Neuronal stem cell (in vitro differentiated cells): ENCODE data around the gene FBXO33.

Source experiments
- DNase-seq: peaks from one replicate; pipeline ENCODE4 v3.0.0-alpha.2; 2013; ENCODE audit warnings: low spot score
- H2AFZ ChIP-seq: one replicate; pipeline ENCODE4 v1.6.1; 2013; ENCODE audit warnings: mild to moderate bottlenecking, low read length, inconsistent platforms
- H2AK5ac ChIP-seq: 2 replicates; pipeline ENCODE4 v1.6.1; 2013; ENCODE audit warnings: low read depth, mild to moderate bottlenecking, inconsistent platforms, low read length, moderate library complexity, mixed read lengths
- H2BK120ac ChIP-seq: 2 replicates; pipeline ENCODE4 v1.6.1; 2013; ENCODE audit warnings: low read depth, mild to moderate bottlenecking, inconsistent platforms, low read length, moderate library complexity, mixed read lengths
- H2BK12ac ChIP-seq: one replicate; pipeline ENCODE4 v1.6.1; 2013; ENCODE audit warnings: low read length, inconsistent platforms
- H2BK15ac ChIP-seq: 2 replicates; pipeline ENCODE4 v1.6.1; 2013; ENCODE audit warnings: mild to moderate bottlenecking, low read length, inconsistent platforms, mixed read lengths
- H2BK5ac ChIP-seq: one replicate; pipeline ENCODE4 v1.6.1; 2013; ENCODE audit warnings: inconsistent platforms, mild to moderate bottlenecking, low read length, moderate library complexity
- H3K14ac ChIP-seq: one replicate; pipeline ENCODE4 v1.6.1; 2013; ENCODE audit warnings: low read length, inconsistent platforms
- H3K18ac ChIP-seq: 2 replicates; pipeline ENCODE4 v1.6.1; 2013; ENCODE audit warnings: low read length, inconsistent platforms
- H3K23ac ChIP-seq: 2 replicates; pipeline ENCODE4 v1.6.1; 2013; ENCODE audit warnings: low read depth, mild to moderate bottlenecking, mixed read lengths, low read length, inconsistent platforms; ENCODE audit not compliant: poor library complexity
- H3K27ac ChIP-seq: replicated peaks from 3 replicates; pipeline ENCODE4 v1.5.1; 2013; ENCODE audit warnings: low read length, inconsistent platforms
- H3K27me3 ChIP-seq, 3 experiments: 2 replicates each; pipeline ENCODE4 v1.6.1; 2013; ENCODE audit warnings: low read length in 3 of 3, mild to moderate bottlenecking in 2 of 3, inconsistent platforms in 1 of 3, low read depth in 1 of 3, mixed read lengths in 1 of 3, moderate library complexity in 1 of 3; ENCODE audit not compliant: control insufficient read depth in 3 of 3, insufficient read depth in 3 of 3
- H3K36me3 ChIP-seq, 2 donors: replicated peaks in 1 of 2; 2 replicates each; pipeline ENCODE4 v1.6.1; 2013; ENCODE audit warnings: low read length in 2 of 2; ENCODE audit not compliant: control insufficient read depth in 2 of 2, insufficient read depth in 2 of 2
- H3K4ac ChIP-seq: 2 replicates; pipeline ENCODE4 v1.6.1; 2013; ENCODE audit warnings: inconsistent platforms, mild to moderate bottlenecking, low read length, moderate library complexity
- H3K4me1 ChIP-seq, 2 donors: 1 replicate in 1 of 2; 2 replicates in 1 of 2; pipeline ENCODE4 v1.6.1; 2013; ENCODE audit warnings: low read length in 2 of 2, low read depth in 1 of 2; ENCODE audit not compliant: control insufficient read depth in 2 of 2, insufficient read depth in 1 of 2
- H3K4me2 ChIP-seq: one replicate; pipeline ENCODE4 v1.6.1; 2013; ENCODE audit warnings: mild to moderate bottlenecking, low read length, inconsistent platforms; ENCODE audit not compliant: insufficient read depth, poor library complexity, severe bottlenecking
- H3K4me3 ChIP-seq, 2 donors: 2 replicates each; pipeline ENCODE4 v1.5.1; 2013; ENCODE audit warnings: low read length in 2 of 2, mild to moderate bottlenecking in 2 of 2, inconsistent platforms in 1 of 2, moderate library complexity in 1 of 2
- H3K79me1 ChIP-seq: one replicate; pipeline ENCODE4 v1.6.1; 2013; ENCODE audit warnings: low read depth, mild to moderate bottlenecking, inconsistent platforms, low read length, moderate library complexity
- H3K9ac ChIP-seq: one replicate; pipeline ENCODE4 v1.6.1; 2013; ENCODE audit warnings: mild to moderate bottlenecking, low read depth, low read length, inconsistent platforms; ENCODE audit not compliant: poor library complexity
- H3K9me3 ChIP-seq, 2 donors: replicated peaks in 1 of 2; 2 replicates each; pipeline versions ENCODE3 to v1.6.1; 2013; ENCODE audit warnings: low read length in 2 of 2, mild to moderate bottlenecking in 2 of 2, inconsistent platforms in 1 of 2, low read depth in 1 of 2, mixed read lengths in 1 of 2, moderate library complexity in 1 of 2; ENCODE audit not compliant: control insufficient read depth in 2 of 2, insufficient read depth in 1 of 2
- H4K8ac ChIP-seq: one replicate; pipeline ENCODE4 v1.6.1; 2013; ENCODE audit warnings: low read depth, mild to moderate bottlenecking, inconsistent platforms, low read length, moderate library complexity
- H4K91ac ChIP-seq: one replicate; pipeline ENCODE4 v1.6.1; 2013; ENCODE audit warnings: low read length, low read depth, mild to moderate bottlenecking, inconsistent platforms; ENCODE audit not compliant: poor library complexity
- WGBS, 2 donors: extraction: QIAGEN DNeasy Blood & Tissue Kit; methylation state at CpG; one replicate each; pipeline ENCODE4 v1.1.7; 2013; ENCODE audit warnings: missing lambda C conversion rate in 2 of 2, mixed read lengths in 1 of 2; ENCODE audit not compliant: insufficient read length in 2 of 2, insufficient replicate concordance in 1 of 2; ENCODE audit errors: extremely low coverage in 2 of 2; 5-methylcytosine and 5-hydroxymethylcytosine counted together

The FBXO33 gene

DNA sequence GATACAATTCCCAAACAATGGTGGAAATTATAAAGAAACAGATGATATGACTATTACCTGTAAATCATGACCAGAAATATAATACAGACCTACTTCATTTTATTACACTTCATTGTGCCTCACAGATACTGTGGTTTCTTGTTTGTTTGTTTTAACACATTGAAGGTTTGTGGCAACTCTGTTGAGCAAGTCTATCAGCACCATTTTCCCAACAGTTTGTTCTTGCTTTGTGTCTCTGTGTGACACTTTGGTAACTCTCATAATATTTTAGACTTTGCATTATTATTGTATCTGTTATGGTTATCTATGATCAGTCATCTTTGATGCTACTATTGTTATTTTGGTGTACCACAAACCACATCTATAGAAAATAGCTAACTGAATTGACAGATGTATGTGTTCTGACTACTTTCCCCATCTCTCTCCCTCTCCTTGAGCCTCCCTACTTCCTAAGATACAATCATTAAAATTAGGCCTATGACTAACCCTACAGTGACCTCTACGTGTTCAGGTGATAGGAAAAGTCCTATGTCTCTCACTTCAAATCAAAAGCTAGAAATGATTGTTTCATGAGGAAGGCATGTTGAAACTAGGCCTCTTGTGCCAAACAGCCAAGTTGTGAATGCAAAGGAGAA is 49.1 kb downstream of the FBXO33 start:
- Histone ChIP-seq H3K14ac (no peak overlapping the region), H2BK5ac (no peak overlapping the region), H2BK12ac (no peak overlapping the region), H3K4me1 (no peaks in the 10 kb centered on the region), H3K4me2 (no peak overlapping the region), H4K91ac (no peak overlapping the region), H3K4me3 (no peak overlapping the region), H3K36me3 (no peaks in the 10 kb centered on the region), H3K9me3 (no peaks in the 10 kb centered on the region), H3K79me1 (no peaks in the 10 kb centered on the region), H3K27ac (no peak overlapping the region), H3K27me3 (no peaks in the 10 kb centered on the region), H2BK15ac (no peak overlapping the region), H2AK5ac (no peak overlapping the region), H3K23ac (no peak overlapping the region), H3K9ac (no peak overlapping the region), H2BK120ac (no peak overlapping the region), H3K4ac (no peak overlapping the region), H4K8ac (no peak overlapping the region), H3K18ac (no peak overlapping the region), H2AFZ (no peak overlapping the region)
- DNase-seq, result no peak
- whole genome bisulfite sequencing, 2 donors, result no CpG with 5 or more reads among the region's 1 CpG

DNA sequence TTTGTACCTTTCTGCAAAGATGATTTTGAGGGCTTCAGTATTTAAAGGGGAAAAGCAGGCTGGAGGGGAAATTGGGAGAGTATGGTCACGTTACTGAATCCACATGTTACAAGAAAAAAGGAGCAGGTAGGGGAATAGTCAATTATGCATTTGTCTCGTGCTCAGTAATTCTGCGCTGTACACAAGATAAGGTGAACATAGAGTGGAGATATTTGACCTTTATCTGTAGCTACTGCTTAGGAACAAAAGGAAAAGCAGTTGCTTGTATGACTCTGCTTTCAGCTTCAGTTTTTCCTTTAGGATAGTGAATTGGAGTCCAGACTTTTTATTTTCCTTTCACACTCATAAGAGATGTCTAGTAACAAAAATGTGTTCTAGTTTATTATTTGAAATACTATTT is 49.8 kb downstream of the FBXO33 start:
- Histone ChIP-seq H3K79me1 (no peaks in the 10 kb centered on the region), H3K36me3 (no peaks in the 10 kb centered on the region), H3K4me3 (no peak overlapping the region), H2AK5ac (no peak overlapping the region), H2BK120ac (no peak overlapping the region), H3K27me3 (no peaks in the 10 kb centered on the region), H3K9me3 (no peaks in the 10 kb centered on the region), H3K4me2 (no peak overlapping the region), H3K9ac (no peak overlapping the region), H3K23ac (no peak overlapping the region), H2AFZ (no peak overlapping the region), H4K8ac (no peak overlapping the region), H3K4ac (no peak overlapping the region), H3K4me1 (no peaks in the 10 kb centered on the region), H3K27ac (no peak overlapping the region), H4K91ac (no peak overlapping the region), H2BK5ac (no peak overlapping the region), H3K14ac (no peak overlapping the region), H3K18ac (no peak overlapping the region), H2BK12ac (no peak overlapping the region), H2BK15ac (no peak overlapping the region)
- WGBS, 2 donors, result no CpG with 5 or more reads among the region's 3 CpGs
- DNase-seq, result no peak

DNA sequence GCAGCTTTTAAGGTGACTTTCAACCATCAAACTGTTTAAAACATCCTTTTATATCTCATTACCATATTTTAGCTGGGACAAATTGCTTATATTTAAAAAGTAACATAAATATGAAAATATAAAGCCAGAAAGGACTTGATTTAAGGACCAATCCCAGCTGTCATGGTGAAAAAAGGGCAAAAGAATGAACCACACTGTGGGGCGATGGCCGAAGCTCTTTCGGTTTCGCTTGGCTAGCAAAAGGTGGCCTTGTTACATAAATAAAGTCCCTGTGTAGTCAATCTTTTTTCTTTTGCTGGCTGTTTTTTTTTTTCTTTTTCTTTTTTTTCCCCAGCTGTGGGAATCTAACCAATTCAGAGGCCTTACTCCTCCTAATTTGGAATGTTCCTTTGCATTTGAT is 50.9 kb downstream of the FBXO33 start:
- no CpG with 5 or more reads among the region's 4 CpGs for WGBS, 2 donors
- H3K4ac ChIP-seq, result no peak overlapping the region
- no peaks in the 10 kb centered on the region for H3K4me1 ChIP-seq
- no peak overlapping the region for H2BK5ac ChIP-seq
- H3K14ac ChIP-seq, result no peak overlapping the region
- H2AFZ ChIP-seq, result no peak overlapping the region
- H3K23ac ChIP-seq, result no peak overlapping the region
- H3K18ac ChIP-seq, result no peak overlapping the region
- no peak overlapping the region for H2BK15ac ChIP-seq
- no peak overlapping the region for H4K8ac ChIP-seq
- no peak overlapping the region for H3K9ac ChIP-seq
- H3K36me3 ChIP-seq, result no peaks in the 10 kb centered on the region
- no peak overlapping the region for H3K4me3 ChIP-seq
- no peak overlapping the region for H2BK120ac ChIP-seq
- DNase-seq, result no peak
- no peaks in the 10 kb centered on the region for H3K9me3 ChIP-seq
- no peak overlapping the region for H3K27ac ChIP-seq
- H3K4me2 ChIP-seq, result no peak overlapping the region
- H3K27me3 ChIP-seq, result no peaks in the 10 kb centered on the region
- no peak overlapping the region for H2BK12ac ChIP-seq
- H2AK5ac ChIP-seq, result no peak overlapping the region
- no peaks in the 10 kb centered on the region for H3K79me1 ChIP-seq
- no peak overlapping the region for H4K91ac ChIP-seq

DNA sequence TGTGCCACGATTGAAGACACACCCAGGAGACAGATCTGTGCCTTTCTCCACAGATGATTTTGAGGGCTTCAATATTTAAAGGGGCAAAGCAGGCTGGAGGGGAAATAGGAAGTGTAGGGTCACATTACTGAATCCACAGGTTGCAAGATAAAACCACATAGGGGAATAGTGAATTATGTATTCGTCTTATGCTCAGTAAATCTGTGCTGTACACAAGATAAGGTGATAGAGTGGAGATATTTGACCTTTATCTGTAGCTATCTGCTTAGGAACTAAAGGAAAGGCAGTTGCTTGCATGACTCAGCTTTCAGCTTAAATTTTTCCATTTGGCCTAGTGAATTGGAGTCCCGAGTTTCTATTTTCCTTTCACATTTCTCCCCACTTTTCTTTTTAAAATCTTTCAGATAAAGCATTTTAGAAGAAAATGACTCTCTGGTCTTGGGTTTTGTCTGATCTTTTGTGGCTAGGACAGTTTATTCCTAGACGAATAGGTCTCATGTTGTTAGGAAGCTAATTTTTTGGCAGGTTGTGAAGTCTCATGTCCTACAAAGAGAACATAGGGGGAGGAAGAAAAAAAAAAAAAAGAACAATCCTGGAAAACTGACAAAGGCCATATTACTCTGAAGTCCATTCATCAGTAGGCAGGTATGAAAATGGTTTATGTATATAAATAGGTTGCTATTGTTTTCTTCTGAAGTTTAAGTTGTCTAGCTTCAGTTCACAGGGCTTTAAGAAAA is 55.4 kb downstream of the FBXO33 start:
- no peak for DNase-seq
- no peak overlapping the region for H3K18ac ChIP-seq
- H2AFZ ChIP-seq, result peak overlapping the region; percentile 40
- H3K23ac ChIP-seq, result no peak overlapping the region
- H2AK5ac ChIP-seq, result no peak overlapping the region
- no CpG with 5 or more reads among the region's 4 CpGs for WGBS, 2 donors
- no peak overlapping the region for H2BK120ac ChIP-seq
- H4K8ac ChIP-seq, result no peak overlapping the region
- H3K36me3 ChIP-seq, result no peaks in the 10 kb centered on the region
- H3K4ac ChIP-seq, result no peak overlapping the region
- no peaks in the 10 kb centered on the region for H3K27me3 ChIP-seq
- no peak overlapping the region for H2BK5ac ChIP-seq
- H3K4me2 ChIP-seq, result no peak overlapping the region
- no peaks in the 10 kb centered on the region for H3K4me1 ChIP-seq
- H2BK15ac ChIP-seq, result no peak overlapping the region
- H3K79me1 ChIP-seq, result no peaks in the 10 kb centered on the region
- H3K9ac ChIP-seq, result no peak overlapping the region
- no peak overlapping the region for H4K91ac ChIP-seq
- H3K4me3 ChIP-seq, result no peak overlapping the region
- H3K27ac ChIP-seq, result no peak overlapping the region
- H3K9me3 ChIP-seq, result no peaks in the 10 kb centered on the region
- no peak overlapping the region for H2BK12ac ChIP-seq
- H3K14ac ChIP-seq, result no peak overlapping the region
